Measurements from ENCODE around the gene CLPSL2. TPM values are rescaled to one million over a fixed set of nuclear protein-coding genes. Genes with fewer than 3 reads are reported as not detected.
"Not testable (repeated sequence)": the region's sequence is repeated elsewhere in the genome, so short reads cannot be mapped to it uniquely, and the experiment has no call there.

Gene CLPSL2
- total RNA-seq, 2 experiments from 2014 or later: not detected

DNA sequence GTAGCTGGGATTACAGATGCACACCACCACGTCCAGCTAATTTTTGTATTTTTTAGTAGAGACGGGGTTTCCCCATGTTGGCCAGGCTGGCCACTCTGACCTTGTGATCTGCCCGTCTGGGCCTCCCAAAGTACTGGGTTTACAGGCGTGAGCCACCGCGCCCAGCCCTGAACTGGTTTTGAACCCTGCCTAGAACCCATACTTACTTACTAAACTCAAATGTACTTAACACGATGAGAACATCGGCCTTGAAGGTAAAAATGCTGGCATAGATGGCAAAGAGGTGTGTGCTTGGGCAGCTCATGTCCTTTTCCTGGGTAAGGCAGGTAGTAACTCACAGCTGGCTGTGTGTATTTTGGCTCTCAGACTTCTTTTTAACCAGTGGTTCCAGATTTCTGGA lies 42.8 kb upstream of the CLPSL2 start:
- Mint-ChIP-seq H3K9me3 (ENCODE audit: low read depth) (no peaks in the 10 kb centered on the region), H3K4me3 (no peak overlapping the region), H3K27ac (peak overlapping the region; percentile 95), H3K36me3 (ENCODE audit: low read depth) (no peaks in the 10 kb centered on the region), H3K27me3 (no peaks in the 10 kb centered on the region), H3K4me1 (peaks cover 79% of the 10 kb centered on the region)
- DNase-seq (no peak), ATAC-seq (no peak)
- ChIA-PET CTCF (interaction anchor here (0.7 to 7.1 kb wide), 14 partner anchors 15 to 152 kb away, joined by 3 to 178 read pairs (median 4); no protein-coding TSS in a partner anchor), POLR2A (interaction anchor here (0.6 to 0.9 kb wide), 4 partner anchors 47 to 252 kb away, joined by 3 to 4 read pairs (median 3); no protein-coding TSS in a partner anchor)
- intact Hi-C loops (cut with DNase I, micrococcal nuclease): loop anchor here (2.0 to 5.0 kb wide), 9 partner anchors 15 to 709 kb away; partner anchors contain the start of genes BRPF3 (in 1 of the 2), FANCE (in 1 of the 2), KCTD20 (in 1 of the 2) and PXT1 (in 1 of the 2)

DNA sequence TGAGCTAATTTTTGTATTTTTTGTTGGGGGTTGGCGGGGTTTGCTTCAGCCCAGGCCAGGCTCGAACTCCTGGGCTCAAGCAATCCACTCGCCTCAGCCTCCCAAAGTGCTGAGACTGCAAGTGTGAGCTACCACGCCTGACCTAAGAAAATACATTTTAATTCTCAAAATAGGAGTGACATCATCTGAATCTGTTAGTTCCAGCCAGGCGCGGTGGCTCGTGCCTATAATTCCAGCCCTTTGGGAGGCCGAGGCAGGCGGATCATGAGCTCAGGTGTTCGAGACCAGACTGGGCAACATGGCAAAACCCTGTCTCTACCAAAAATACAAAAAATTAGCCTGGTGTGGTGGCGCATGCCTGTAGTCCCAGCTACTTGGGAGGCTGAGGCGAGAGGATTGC lies 42.1 kb upstream of the CLPSL2 start:
- ATAC-seq; H3K36me3 Mint-ChIP-seq (ENCODE audit: low read depth); H3K27me3 Mint-ChIP-seq; H3K4me3 Mint-ChIP-seq; DNase-seq; H3K27ac Mint-ChIP-seq; H3K9me3 Mint-ChIP-seq (ENCODE audit: low read depth): not testable (repeated sequence)
- ChIA-PET POLR2A (interaction anchor here (0.8 to 0.9 kb wide), 2 partner anchors 53 to 118 kb away, joined by 3 to 4 read pairs; no protein-coding TSS in a partner anchor), CTCF (interaction anchor here (0.6 to 7.1 kb wide), 15 partner anchors 16 to 212 kb away, joined by 3 to 178 read pairs (median 4); no protein-coding TSS in a partner anchor)
- intact Hi-C loops (cut with DNase I, micrococcal nuclease): loop anchor here (5.0 kb wide), 6 partner anchors 67 to 708 kb away; partner anchors contain the start of genes BRPF3 (in 1 of the 2), FANCE (in 1 of the 2), KCTD20 (in 1 of the 2) and PXT1 (in 1 of the 2)
- H3K4me1 Mint-ChIP-seq: peaks cover 73% of the 10 kb centered on the region

- no peak for ATAC-seq
- intact Hi-C loops (cut with DNase I, micrococcal nuclease): loop anchor here in 1 of 2 experiments (5.0 kb wide), 1 partner anchor 438 kb away; the partner anchor contains the start of gene DEF6
- POLR2A ChIA-PET: interaction anchor here (1.4 kb wide), 2 partner anchors 68 to 127 kb away, joined by 3 read pairs; no protein-coding TSS in a partner anchor
- Mint-ChIP-seq H3K4me3 (no peak overlapping the region), H3K27ac (no peak overlapping the region), H3K9me3 (ENCODE audit: low read depth) (no peaks in the 10 kb centered on the region), H3K27me3 (no peaks in the 10 kb centered on the region), H3K4me1 (peaks cover 61% of the 10 kb centered on the region), H3K36me3 (ENCODE audit: low read depth) (no peaks in the 10 kb centered on the region)
- no peak for DNase-seq
- CTCF ChIA-PET: interaction anchor here (0.5 to 7.1 kb wide), 27 partner anchors 8 to 213 kb away, joined by 3 to 178 read pairs (median 15); no protein-coding TSS in a partner anchor
These were observed 40.9 kb upstream of the CLPSL2 start for GRCh38 chr6:35735452-35735851.

DNA sequence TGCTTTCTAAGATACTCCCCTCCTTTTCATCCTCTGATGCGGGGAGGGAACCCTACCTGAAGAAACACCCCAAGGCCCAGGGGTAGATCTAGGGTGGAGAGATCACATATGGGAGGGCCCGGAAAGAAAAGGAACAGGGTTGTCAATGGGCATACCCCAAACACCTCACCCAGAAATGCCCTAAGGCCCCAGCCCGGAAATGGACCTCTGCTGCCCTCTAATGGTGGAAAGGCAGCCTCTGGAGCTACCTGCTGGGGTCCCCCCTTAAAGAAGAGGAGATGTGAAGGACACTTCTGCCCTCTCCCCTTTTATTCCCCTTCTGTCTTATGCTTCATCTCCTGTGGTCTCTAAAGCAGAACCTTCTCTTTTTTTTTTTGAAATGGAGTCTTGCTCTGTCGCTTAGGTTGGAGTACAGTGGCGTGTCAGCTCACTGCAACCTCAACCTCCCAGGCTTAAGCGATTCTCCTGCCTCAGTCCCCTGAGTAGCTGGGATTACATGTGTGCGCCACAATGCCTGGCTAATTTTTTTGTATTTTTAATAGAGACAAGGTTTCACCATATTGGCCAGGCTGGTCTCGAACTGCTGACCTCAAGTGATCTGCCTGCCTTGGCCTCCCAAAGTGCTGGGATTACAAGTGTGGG lies 40.0 kb upstream of the CLPSL2 start:
- peak overlapping the region; percentile 39 for H3K27ac Mint-ChIP-seq
- no peaks in the 10 kb centered on the region for H3K27me3 Mint-ChIP-seq
- peak; percentile 91 for DNase-seq
- peaks cover 54% of the 10 kb centered on the region for H3K4me1 Mint-ChIP-seq
- H3K36me3 Mint-ChIP-seq (ENCODE audit: low read depth): no peaks in the 10 kb centered on the region
- H3K4me3 Mint-ChIP-seq: no peak overlapping the region
- intact Hi-C loops (cut with DNase I, micrococcal nuclease): loop anchor here (1.0 to 5.0 kb wide), 5 partner anchors 112 to 439 kb away; partner anchors contain the start of genes DEF6 (in 1 of the 2) and RPL10A (in 1 of the 2)
- ChIA-PET CTCF (interaction anchor here (0.6 to 7.1 kb wide), 58 partner anchors 9 to 770 kb away, joined by 3 to 178 read pairs (median 5); partner anchors contain the start of gene PPARD), POLR2A (interaction anchor here (0.6 to 1.4 kb wide), 8 partner anchors 67 to 385 kb away, joined by 3 to 5 read pairs (median 3); no protein-coding TSS in a partner anchor)
- peak; percentile 22 for ATAC-seq
- H3K9me3 Mint-ChIP-seq (ENCODE audit: low read depth): no peaks in the 10 kb centered on the region

GRCh38 chr6:35736982-35737412 lies 39.4 kb upstream of the CLPSL2 start, which contains the start of gene ARMC12:
Gene ARMC12 (plus strand): TSS chr6:35737032. CDS start chr6:35737109, 77 bp downstream.
- intact Hi-C loops (cut with DNase I, micrococcal nuclease): loop anchor here (1.0 to 5.0 kb wide), 7 partner anchors 113 to 440 kb away; partner anchors contain the start of genes DEF6 (in 1 of the 2), PPARD (in 1 of the 2) and RPL10A (in 1 of the 2)
- H3K4me1 Mint-ChIP-seq: peaks cover 52% of the 10 kb centered on the region

DNA sequence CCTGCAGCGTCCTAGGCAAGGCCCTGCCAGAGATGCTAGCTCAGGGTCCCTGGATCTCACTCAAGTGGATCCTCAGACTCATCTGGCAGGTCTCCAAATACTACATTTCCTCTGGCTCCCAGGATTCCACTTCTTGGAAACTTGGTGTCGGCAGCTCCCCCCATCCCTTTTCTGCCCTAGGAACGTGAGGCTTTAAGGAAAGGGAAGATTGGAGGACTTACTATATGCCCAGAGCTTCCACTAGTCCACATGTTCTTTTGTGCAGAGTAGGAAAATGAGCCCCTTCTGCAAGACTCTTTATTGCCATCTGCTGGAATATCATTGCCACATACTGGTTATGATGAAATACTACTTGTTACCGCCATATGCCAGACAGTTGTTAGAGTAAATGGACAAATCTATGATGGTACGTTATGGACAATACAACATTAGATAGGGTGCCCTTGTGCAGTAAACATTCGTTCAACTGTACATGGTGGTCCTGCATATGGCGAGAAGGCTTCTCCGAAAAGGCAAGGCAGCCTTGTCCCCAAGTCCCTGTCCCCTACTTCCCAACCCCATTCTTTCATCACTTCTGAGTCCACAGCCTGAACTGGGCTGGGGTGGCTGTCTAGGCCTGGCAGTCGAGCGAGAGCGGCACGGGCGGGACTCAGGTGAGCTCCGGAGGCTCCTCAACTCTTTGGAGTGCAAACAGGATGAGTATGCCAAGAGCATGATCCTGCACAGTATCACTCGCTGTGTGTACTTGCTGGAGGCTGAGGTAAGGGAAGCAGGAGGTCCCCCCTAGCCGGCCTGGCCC lies 38.8 kb upstream of the CLPSL2 start:
- Mint-ChIP-seq H3K27me3 (no peaks in the 10 kb centered on the region), H3K27ac (peak overlapping the region; percentile 83), H3K9me3 (ENCODE audit: low read depth) (no peaks in the 10 kb centered on the region), H3K36me3 (ENCODE audit: low read depth) (no peaks in the 10 kb centered on the region), H3K4me3 (peak overlapping the region; percentile 56), H3K4me1 (peaks cover 47% of the 10 kb centered on the region)
- ChIA-PET CTCF (interaction anchor here (0.6 to 7.1 kb wide), 43 partner anchors 20 to 1785 kb away, joined by 3 to 178 read pairs (median 11); partner anchors contain the start of gene PPARD), POLR2A (interaction anchor here (1.1 kb wide), 1 partner anchor 154 kb away, joined by 3 read pairs; no protein-coding TSS in a partner anchor)
- intact Hi-C loops (cut with DNase I, micrococcal nuclease): loop anchor here (1.0 to 5.0 kb wide), 5 partner anchors 153 to 440 kb away; partner anchors contain the start of genes DEF6 (in 1 of the 2), PPARD (in 1 of the 2) and RPL10A (in 1 of the 2)
- DNase-seq (no peak), ATAC-seq (peak; percentile 76)

More at GRCh38 chr6:35736982-35737412, 39.4 kb upstream of the CLPSL2 start, which contains the start of gene ARMC12:
- Mint-ChIP-seq H3K27ac (peak within 1 kb of the TSS; percentile 83), H3K27me3 (no peaks in the 10 kb centered on the region), H3K36me3 (ENCODE audit: low read depth) (no peaks in the 10 kb centered on the region), H3K4me3 (peak within 1 kb of the TSS; percentile 56), H3K9me3 (ENCODE audit: low read depth) (no peaks in the 10 kb centered on the region)
- ATAC-seq (no peak), DNase-seq (no peak)
- POLR2A ChIA-PET: interaction anchor here (0.6 to 1.4 kb wide), 6 partner anchors 67 to 153 kb away, joined by 3 to 4 read pairs (median 3); no protein-coding TSS in a partner anchor
- CTCF ChIA-PET: interaction anchor here (0.6 to 7.1 kb wide), 63 partner anchors 9 to 1785 kb away, joined by 3 to 178 read pairs (median 5); partner anchors contain the start of gene PPARD

GRCh38 chr6:35739645-35740524 lies 36.5 kb upstream of the CLPSL2 start:
- Mint-ChIP-seq H3K27ac (no peak overlapping the region), H3K4me3 (no peak overlapping the region), H3K36me3 (ENCODE audit: low read depth) (no peaks in the 10 kb centered on the region), H3K9me3 (ENCODE audit: low read depth) (no peaks in the 10 kb centered on the region), H3K27me3 (no peaks in the 10 kb centered on the region), H3K4me1 (peaks cover 24% of the 10 kb centered on the region)
- intact Hi-C loops (cut with DNase I, micrococcal nuclease): loop anchor here in 1 of 2 experiments (5.0 kb wide), 1 partner anchor 443 kb away; the partner anchor contains the start of gene DEF6
- POLR2A ChIA-PET: interaction anchor here (0.6 kb wide), 1 partner anchor 536 kb away, joined by 3 read pairs; no protein-coding TSS in a partner anchor
- CTCF ChIA-PET: interaction anchor here (0.5 to 7.1 kb wide), 14 partner anchors 14 to 288 kb away, joined by 3 to 178 read pairs (median 4); no protein-coding TSS in a partner anchor
- DNase-seq (no peak), ATAC-seq (no peak)

- Mint-ChIP-seq H3K4me3 (no peak overlapping the region), H3K9me3 (ENCODE audit: low read depth) (no peaks in the 10 kb centered on the region), H3K36me3 (ENCODE audit: low read depth) (no peaks in the 10 kb centered on the region), H3K27me3 (no peaks in the 10 kb centered on the region), H3K4me1 (no peaks in the 10 kb centered on the region), H3K27ac (no peak overlapping the region)
- intact Hi-C loops (cut with DNase I, micrococcal nuclease): no loop called here
- DNase-seq (no peak), ATAC-seq (no peak)
- POLR2A ChIA-PET: interaction anchor here (0.7 kb wide), 1 partner anchor 188 kb away, joined by 3 read pairs; no protein-coding TSS in a partner anchor
- CTCF ChIA-PET: interaction anchor here (0.7 to 1.0 kb wide), 2 partner anchors 119 to 153 kb away, joined by 3 to 4 read pairs; no protein-coding TSS in a partner anchor
These were observed 33.6 kb upstream of the CLPSL2 start for GRCh38 chr6:35742842-35743241.

DNA sequence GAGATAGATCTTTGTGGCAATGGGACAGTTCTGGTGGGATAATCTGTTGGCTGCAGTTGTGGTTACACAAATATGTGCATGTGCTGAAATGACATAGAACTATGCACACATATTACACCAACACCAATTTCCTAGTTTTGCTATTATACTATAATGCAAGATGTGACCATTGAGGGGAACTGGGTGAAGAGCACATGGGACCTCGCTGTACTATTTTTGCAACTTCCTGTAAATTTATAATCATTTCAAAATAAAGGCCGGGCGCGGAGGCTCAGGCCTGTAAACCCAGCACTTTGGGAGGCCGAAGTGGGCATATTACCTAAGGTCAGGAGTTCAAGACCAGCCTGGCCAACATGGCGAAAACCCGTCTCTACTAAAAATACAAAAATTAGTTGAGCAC lies 30.9 kb upstream of the CLPSL2 start:
- Mint-ChIP-seq H3K9me3 (ENCODE audit: low read depth) (peaks cover 2% of the 10 kb centered on the region), H3K36me3 (ENCODE audit: low read depth) (no peaks in the 10 kb centered on the region)

More for the DNA sequence above, 30.9 kb upstream of the CLPSL2 start:
- POLR2A ChIA-PET: no interaction called here
- H3K4me3 Mint-ChIP-seq: no peak overlapping the region
- H3K27me3 Mint-ChIP-seq: no peaks in the 10 kb centered on the region
- CTCF ChIA-PET: no interaction called here
- DNase-seq (no peak), ATAC-seq (no peak)
- no peak overlapping the region for H3K27ac Mint-ChIP-seq
- H3K4me1 Mint-ChIP-seq: peaks cover 4% of the 10 kb centered on the region
- intact Hi-C loops (cut with DNase I, micrococcal nuclease): no loop called here
